ENCODE data around the gene TREML4.

DNA sequence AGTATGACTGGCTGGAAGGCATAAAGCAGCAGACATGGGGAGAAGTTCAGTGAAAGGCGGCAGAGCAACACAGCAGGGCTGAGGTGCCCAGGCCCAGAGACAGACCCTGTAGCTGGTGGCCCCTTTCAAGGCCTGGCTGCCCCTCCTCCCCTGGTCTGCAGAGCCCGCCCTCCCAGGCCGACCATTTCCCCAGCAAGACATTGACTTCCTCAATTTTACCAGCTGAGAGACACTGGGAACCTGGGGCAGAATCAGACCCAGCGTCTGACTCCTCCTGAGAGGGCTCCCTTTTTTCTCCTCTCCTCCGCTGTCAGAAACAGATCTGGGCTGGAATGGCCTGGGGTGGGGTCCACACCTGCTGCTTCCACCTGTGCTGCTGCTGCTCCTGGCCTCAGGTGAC is at the start of gene TREML4:
- TF ChIP-seq, protein P1, sequence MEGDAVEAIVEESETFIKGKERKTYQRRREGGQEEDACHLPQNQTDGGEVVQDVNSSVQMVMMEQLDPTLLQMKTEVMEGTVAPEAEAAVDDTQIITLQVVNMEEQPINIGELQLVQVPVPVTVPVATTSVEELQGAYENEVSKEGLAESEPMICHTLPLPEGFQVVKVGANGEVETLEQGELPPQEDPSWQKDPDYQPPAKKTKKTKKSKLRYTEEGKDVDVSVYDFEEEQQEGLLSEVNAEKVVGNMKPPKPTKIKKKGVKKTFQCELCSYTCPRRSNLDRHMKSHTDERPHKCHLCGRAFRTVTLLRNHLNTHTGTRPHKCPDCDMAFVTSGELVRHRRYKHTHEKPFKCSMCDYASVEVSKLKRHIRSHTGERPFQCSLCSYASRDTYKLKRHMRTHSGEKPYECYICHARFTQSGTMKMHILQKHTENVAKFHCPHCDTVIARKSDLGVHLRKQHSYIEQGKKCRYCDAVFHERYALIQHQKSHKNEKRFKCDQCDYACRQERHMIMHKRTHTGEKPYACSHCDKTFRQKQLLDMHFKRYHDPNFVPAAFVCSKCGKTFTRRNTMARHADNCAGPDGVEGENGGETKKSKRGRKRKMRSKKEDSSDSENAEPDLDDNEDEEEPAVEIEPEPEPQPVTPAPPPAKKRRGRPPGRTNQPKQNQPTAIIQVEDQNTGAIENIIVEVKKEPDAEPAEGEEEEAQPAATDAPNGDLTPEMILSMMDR (conservative IDR thresholded peaks at IDR 0.05; ENCODE audit: low read length): no peak
- TF ChIP-seq EZH2phosphoT487 (IDR thresholded peaks at IDR 0.05; ENCODE audit: borderline replicate concordance): no peak
